HTR-8/SVneo (cell line): ENCODE results near the gene SP3.

Source experiments
- DNase-seq: peaks from one replicate; pipeline ENCODE4 v3.0.0; 2011; ENCODE audit warnings: low spot score, mixed read lengths; ENCODE audit not compliant: insufficient read length
- FAIRE-seq: peaks from 2 replicates; lab custom pipeline; 2011; peaks lifted over from hg19 to GRCh38; lab: Jason Lieb, UNC

SP3 gene

GRCh38 chr2:173866874-173867618 is 98.1 kb downstream of the SP3 start:
- DNase-seq (no peak), FAIRE-seq (no peak)

- FAIRE-seq (no peak), DNase-seq (no peak)
Measured at GRCh38 chr2:173865971-173866873, 99.0 kb downstream of the SP3 start.

DNA sequence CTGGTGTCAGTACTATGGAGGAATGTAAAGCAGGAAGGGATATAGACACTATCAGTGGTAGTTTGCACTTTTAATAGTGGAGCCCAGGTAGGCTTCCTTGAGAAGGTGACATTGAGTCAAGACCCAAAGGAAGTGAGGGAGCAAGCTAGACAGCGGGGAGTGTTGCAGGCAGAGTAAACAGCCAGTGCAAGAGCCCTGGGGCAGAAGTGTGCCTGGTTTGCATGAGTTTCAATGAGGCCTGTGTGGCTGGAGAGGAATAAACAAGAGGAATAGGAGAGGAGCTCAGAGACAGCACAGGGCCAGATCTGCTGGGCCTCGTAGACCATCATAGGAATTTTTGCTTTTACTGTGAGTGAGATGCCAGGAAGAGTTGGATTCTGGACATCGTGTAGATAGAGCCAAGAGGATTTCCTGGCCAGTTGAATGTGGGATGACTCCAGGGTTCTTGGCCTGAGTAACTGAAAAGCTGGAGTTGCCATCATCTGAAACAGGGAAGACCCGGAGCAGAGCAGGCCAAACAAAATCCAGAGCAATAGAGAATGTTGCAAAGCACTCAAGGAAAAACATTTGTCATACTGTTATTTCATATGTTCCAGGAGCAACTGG is 102.5 kb downstream of the SP3 start:
- DNase-seq (no peak), FAIRE-seq (no peak)

DNA sequence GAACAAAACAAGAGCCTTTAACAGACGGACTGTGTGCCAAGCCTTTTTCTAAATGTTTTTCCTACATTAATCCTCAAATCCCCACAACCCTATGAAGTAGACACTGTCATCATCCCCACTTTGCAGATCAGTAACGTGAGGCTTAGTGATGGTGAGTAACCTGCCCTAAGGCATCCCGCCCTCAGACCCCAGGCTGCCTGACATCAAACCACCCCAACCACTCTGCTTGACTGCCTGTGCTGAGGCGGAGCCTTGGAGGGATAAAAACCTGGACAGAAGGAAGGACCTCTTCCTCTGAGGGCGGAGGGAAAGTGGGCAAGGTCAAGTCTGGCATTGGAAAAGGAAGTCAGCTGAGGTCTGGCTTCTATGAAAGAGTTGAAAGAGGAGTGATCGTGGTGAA is 104.6 kb downstream of the SP3 start:
- no peak for FAIRE-seq

GRCh38 chr2:173860082-173860481 is 105.1 kb downstream of the SP3 start:
- no peak for FAIRE-seq
- DNase-seq: no peak

More for the DNA sequence above, 104.6 kb downstream of the SP3 start:
- DNase-seq: no peak

DNA sequence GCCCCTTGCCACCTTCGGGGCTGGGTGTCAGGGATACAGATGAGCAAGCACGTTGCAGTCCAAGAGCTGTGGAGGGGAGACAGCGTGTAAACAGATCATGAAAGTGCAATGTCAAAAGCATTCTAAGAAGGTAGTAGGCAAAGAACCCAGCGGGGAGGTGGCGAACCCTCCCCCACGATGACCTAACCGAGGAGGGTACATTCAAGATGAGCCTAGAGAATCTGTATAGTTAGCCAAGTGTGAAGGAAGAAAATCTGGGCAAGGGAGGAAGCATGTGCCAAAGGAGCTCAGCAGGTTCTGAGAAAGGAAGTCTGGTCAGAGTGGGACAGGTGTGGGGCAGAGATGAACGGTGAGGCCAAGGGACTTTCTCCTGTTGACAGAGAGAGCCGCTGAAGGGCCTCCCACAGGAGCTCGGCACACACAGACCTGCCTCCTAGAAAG is 106.9 kb downstream of the SP3 start:
- no peak for FAIRE-seq
- DNase-seq: no peak
